GM04503 (cell line): ENCODE measurements around the gene B9D1.

Source experiments
- DNase-seq: peaks from one replicate; pipeline ENCODE4 v3.0.0-alpha.2; 2012; ENCODE audit warnings: low read depth

The B9D1 gene

DNA sequence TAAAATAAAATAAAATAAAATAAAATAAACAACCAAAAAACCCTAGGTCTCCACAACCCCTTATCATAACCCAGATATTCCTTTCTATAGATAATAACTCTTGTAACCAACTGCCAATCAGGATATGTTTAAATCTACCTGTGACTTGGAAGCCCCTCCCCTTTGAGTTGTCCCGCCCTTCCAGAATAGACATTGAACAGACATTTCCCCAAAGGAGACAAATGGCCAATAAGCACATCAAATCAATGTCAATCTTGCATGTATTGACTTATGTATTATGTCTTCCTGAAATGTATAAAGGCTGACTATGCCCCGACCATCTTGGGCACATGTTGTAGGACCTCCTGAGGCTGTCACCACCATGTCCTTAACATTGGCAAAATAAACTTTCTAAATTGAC, 14.3 kb upstream of the B9D1 start:
- DNase-seq: no peak

DNA sequence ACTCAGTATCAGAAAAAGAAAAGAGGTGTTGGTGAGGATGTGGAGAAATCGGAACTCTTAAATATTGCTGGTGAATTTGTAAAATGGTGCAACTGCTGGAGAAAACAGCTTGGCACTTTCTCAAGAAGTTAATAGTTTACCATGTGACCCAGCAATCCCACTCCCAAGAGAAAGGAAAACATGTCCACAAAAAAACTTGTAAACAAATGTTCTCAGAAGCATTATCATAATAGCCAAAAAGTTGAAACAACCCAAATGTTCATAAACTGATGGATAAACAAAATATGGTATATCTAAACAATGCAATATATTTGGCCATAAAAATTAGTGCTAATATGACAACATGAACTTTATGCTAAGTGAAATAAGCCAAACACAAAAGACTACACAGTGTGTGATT, 13.2 kb upstream of the B9D1 start:
- no peak for DNase-seq

DNA sequence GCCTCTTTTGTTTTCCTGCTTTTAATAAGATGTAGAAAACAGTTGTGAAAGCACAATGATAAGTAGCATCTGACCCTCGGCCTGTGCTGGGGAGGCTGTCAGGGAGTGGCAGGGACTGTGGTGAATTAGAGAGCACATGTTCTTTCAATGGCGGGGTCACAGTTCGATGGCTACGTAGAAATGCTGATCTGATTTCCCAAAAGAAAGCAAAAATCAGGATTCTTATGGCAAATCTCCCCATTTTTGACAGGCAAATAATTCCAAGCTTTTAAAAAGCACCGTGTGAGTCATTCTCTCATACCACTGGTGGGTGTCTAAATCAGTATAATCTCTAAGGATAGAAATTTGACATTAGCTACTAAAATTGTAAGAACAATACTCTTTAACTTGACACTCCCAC, 11.6 kb upstream of the B9D1 start:
- DNase-seq: no peak

DNA sequence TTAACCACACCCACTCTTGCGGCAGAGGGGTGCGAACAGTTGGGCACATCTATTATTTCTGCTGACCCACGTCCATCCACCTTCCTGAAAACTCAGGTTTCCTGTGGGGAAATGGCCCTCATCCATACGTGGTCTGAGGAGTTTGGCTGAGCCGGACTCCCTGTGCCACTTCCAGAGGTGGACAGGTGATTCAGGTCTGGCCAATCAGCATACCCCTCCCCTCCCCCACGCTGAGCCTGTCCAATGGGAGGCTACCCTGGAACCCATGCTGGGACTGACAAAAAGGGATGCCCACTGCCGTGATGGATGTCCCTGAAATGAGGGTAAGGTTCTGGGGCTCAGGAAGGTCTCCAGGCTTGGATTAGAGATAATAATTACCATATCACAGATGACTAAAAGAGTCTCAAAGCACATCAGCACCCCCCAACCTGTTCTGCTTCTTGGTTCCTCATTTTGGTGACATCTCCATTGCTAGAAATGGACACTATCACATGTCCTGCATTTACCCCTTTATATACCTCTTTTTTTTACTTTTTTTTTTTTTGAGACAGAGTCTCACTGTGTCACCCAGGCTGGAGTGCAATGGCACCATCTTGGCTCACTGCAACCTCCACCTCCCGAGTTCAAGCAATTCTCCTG, 10.5 kb upstream of the B9D1 start:
- no peak for DNase-seq

DNA sequence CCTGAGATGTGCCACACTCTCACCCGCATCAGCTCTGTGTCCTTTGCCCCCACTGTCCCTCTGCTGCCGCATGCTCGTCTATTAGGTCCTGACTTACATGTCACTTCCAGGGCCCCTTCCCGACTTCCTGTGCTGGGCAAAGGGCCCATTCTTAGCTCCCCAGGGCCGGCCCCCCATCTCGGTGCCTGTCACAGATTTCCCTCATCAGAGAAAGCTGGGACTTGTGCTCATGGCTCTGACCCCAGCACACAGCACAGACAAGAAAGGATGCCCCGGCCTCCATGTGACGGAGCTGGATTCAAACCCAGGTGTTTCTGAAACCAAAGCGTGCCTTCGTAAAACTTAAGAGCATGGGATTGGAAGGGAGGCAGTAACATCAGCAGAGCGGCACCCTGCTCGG, 9.9 kb upstream of the B9D1 start:
- DNase-seq: no peak

DNA sequence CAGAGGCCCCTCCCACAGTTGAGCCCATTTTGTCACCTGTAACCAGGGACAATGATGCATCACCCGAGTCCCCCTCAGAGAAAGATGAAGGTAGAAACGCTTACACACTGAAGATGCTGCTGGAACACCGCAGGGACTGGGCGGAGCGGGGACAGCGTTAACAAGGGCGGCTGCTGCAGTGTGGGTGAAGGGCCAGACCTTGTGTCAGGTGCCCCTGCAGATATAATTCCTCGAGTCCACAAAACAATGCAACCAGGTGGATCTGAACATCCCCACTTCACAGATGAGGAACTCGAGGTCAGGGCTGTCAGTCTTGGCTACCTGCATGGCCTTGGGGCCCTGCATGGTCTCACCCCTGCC, 9.5 kb upstream of the B9D1 start:
- DNase-seq: no peak

DNA sequence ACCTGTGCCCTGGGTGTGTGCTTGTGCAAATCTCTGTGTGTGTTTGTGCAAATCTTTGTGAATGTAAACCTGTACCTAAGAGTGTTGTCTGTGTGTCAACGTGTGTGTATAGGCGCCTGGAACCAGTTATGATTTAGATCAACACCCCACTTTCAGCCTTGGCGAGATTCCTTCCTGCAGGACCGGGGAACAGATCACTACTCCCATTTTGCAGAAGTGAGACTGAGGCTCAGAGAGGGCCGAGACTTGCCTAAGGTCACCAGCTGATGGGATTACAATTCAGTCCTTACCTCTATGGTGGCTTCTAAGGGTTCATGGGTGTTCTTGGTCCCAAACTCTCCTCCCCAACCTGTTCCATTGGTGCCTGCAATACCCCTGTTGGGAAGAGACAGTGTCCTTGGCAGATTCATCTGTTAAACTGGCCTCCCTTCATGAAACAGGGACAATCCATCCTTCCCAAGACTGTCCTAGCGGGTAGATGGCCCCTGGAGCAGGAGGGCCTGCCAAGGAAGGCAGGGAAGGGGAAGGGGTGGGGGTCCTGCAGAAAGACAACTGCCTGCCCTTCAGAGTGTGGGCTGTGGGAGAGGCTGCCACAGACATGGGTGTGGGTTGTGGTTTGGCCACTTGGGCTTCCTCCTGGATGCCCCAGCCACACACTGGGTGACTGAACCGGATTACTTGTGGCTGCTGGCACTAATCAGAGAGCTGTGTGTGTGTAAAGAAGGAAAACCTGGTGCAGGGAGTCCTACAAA, 8.9 kb upstream of the B9D1 start:
- no peak for DNase-seq

DNA sequence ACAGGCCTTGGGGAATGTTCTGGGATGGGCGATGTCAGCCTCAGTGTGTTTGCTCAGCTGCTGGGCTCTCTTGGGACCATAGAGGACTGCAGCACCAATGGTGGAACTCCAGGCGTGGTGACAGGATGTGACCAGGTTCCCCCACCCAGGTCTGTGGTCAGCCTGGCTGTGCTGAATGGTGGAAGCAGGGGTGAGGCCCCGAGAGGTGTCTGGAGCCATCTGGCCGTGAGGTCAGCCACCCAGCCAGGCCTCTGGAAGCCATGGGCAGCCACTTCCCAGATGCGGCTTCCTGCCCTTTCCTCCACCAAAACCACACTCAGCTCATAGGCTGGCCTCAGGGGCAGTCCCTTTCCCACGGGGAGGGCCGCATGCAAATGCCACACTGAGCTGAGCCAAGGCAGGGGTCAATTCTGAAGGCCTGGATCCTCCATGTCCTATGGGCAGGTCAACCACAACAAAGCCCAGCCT, 8.0 kb upstream of the B9D1 start:
- DNase-seq: no peak

DNA sequence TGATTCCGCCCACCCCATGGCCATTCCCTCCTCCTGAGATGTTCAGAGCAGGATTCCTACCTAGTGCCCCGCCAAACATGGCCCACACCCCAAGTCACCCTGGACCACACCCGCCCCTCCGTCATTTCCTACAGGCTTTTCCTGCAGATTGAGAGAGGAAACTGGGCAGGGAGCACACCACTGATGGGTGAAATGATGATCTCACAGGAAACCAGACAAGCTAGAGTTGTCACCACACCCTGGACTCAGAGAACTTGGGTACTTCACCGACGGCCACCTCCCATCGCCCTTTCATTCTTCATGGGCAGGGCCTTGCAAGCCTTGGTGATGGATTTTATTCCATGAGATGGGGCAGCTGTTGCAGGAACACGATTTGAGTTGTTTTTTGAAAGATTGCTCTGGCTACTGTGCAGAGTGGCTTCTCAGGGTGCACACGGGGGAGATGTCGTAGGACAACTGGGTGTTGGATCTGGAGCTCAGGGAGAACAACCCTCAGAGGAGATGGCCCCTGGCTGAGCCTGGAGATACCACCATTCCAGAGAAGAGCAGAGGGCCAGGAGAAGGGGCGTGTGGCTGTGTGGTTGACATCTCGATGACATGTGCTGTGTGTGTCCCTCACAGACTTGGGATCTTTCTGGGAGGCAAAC, 7.4 kb upstream of the B9D1 start:
- no peak for DNase-seq

DNA sequence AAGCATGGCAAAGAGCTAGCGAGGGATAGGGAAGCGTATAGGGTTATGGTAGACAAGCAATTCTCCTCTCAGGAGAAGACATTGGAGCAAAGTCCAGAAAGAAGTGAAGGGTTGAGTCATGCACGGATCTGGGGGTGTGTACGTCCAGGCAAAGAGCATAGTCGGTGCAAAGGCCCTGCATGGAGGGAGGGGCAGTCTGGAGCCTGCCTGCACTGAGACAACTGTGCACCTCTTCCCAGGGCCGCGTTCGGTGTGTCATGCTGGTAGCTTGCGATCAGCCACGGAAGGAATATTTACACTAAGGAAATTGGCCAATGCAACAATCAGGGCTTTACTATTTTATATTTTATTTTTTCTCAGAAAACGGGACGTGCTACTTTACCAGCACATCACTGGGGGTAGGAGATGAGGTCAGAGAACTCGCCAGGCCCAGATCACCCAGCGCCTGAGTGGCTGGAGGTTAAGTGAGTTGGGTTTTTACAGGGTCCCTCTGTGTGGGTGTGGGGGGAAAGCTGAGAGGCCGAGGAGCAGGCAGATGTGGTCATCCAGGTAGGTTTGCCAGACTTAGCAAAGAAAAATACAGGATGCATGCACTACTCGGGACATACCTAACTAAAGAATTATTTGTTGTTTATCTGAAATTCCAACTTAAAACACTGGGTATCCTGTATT, 6.7 kb upstream of the B9D1 start:
- DNase-seq: no peak

DNA sequence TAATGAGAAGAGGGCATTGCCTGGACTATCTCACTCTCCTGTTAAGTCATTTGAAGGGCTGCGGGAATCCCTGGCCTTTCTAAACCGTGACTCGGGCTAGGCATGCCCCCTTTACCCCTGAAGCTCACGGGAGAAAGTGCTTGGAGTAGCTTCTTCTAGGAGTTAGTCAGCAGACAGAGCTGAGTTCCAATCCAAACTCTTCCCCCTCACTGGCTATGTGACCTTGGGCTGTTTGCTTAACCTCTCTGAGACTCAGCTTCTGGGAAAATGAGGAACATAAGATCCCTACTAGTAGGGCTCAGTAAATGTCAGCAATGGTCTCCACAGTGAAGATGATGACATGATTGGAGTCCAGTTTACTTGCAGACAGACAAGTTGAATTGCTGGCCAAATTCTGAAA, 5.7 kb upstream of the B9D1 start:
- DNase-seq: no peak

DNA sequence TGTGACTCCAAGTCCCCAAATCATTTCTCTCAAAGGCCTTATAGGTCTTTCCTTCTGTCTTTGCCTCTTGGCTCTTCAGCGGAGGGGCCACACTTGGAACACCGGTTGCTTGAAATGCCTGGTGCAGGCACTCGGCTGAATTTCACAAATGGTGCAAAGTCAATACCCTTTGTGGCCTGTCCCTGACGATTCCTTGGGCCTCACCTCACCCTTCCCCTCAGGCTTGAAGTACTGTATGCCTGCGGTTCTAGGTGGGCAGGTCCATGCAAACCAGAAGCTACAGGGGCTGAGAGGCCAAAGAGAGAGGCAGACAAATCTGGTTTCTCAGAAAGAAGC, 4.1 kb upstream of the B9D1 start:
- no peak for DNase-seq

DNA sequence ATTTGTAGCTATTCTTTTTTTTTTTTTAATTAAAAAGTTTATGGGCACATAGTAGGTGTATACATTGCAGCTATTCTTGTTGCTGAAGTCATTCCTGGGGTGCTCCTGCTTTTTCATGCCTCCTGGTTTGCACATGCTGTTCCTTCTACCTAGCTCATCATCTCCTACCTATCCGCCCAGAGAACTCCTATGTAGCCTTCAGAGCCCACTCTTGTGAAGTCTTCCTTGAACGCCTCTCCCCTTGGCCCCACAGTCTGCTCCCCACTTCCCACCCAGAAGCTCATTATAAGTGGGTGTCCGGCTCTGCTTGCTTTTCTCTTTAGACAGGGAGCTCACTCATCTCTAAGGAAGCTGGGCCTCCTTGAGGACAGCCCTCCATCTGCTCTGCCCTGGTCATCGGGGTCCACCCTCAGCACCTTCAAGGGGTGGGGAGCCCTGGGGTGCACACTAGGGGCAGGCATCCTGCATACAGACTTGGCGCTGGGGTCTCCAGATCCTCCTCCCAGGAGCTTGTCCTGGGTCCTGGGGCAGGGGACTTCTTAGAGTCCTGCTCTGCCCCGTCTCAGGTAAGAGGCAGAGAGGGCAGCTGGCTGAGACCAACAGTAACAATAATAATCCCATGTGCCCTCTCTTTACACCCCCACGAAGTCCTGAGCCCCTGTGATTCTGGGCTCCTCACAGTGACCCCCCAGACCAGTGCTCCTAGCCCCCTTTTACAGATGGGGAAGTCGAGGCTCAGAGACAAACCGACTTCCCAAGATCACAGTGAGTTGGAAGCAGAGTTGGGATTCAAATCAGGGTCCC, 3.5 kb upstream of the B9D1 start:
- no peak for DNase-seq

DNA sequence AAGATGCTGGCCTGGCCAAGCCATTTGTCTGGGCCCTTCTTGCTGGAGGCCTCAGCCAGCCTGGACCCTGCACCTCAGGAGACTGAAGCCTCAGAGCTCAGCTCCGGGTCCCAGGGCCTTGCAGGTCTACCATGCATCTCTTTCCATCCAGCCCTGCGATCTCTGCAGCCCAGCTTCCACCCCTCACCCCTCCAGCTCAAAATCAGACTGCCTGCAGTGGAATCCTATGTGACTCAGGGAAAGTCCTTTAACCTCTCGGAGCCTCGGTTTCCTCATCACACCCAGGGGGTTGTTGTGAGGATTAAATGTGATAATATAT, 2.9 kb upstream of the B9D1 start:
- no peak for DNase-seq

DNA sequence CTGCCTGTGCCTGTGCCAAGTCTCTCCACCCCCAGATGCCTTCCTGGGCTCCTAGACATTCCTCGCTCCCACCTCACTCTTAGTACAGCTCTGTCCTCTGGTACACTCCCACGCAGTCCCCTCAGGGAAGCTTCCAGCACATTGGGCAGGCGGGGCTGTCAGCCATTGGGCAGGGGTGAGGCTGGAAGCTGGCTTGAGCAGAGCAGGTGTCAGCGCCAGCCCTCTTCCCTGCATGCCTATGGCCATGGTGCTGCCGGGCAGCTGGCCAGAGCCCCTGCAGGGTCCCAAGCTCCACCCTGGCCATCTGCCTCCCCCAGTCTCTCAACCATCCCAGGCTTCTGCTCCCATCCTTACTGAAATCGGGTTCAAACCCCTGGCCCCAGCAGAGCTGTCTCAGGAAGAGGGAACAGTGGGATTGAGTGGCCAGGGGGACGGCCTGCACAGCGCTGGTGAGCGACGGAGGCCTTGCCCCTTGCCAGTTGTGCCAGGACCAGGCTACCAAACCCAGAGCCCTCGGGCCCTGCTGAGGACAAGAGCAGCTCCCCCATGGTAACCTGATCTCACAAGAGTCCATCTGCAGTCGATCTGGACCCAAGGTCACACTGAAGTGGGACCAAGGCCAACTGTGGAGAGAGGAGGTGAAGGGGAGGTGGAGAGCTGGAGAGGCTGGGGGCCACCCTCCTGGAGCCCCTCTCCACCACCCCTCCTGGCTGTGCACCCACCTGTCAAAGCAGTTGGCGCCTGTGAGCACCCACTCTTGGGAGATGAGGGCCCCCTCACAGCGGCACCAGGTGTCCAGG, 2.4 kb upstream of the B9D1 start:
- DNase-seq: no peak

DNA sequence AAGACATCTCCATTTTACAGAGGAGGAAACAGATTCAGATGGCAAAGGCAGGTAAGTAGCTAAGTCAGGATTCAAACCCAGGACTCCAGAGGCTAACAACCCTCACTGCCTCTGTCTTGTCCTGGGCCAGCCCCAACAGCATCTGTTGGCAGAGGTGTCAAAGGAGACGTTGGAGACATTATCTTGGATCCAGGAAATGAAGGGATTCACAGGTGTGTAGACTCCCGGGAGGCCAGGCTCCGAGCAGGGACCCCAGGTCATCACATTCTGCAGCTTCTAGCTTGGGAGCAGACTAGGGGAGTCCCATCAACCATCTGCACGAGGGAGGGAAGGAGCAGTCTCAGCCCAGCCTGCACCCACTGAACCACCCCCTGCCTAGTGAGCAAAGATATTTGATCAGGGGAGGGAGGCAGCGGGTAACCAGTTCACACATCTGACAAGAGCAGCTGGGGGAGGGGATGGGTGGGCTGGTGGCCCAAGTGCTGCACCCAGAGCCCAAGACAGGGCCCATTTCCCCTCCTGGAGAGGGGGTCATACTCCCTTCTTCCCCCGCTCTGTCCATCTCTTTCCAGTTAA, 1.0 kb upstream of the B9D1 start:
- DNase-seq: no peak

DNA sequence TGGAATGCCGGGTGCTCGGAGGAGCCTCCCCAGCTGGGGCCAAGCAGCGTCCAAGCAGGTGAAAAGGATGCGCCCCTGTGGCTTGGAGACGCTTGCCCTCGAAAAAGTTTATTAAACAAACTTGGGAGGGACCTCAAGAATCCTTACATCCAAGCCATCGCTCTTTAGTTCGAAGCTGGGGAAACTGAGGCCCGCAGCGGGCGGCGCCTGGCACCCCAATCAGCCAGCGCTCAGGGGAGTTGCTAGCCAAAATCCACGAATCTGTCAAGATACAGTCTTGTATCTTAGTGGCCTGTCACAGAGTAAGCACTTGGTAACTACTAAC, 553 bp upstream of the B9D1 start:
- no peak for DNase-seq

DNA sequence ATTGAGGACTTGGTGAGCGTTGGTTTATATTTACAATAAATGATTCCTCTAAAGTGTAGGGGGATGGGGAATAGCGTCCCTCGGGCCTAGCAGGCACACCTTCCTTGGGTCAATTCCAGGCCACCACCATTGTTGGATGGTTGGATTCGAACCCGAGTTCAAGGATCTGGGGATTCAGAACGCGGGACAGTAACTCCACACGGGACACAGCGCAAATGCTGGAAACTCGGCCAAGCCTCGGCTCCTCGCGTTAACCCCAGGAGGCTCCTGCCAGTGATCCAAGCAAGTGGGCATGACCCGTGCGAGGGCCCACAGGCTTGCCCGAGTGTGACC, 613 bp downstream of the B9D1 start:
- no peak for DNase-seq

DNA sequence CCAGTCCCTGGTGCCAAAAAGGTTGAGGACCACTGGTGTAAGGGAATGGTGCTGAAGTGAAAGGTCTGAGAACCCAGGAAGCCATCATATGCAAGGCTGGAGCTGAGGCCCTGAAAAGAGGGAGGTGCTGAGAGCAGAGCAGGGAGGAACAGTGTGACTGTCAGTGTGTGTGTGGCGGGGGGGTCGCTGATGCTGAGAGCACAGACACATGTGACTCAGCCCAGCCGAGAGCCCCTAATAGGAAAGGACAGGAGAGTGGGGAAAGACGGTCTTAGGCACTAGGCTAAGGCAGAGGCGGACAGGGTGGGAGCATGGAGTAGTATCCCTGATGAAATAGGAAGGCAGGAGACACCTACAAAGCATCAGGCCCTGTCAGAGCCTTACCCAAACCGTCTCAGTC, 1.2 kb downstream of the B9D1 start:
- DNase-seq: no peak

DNA sequence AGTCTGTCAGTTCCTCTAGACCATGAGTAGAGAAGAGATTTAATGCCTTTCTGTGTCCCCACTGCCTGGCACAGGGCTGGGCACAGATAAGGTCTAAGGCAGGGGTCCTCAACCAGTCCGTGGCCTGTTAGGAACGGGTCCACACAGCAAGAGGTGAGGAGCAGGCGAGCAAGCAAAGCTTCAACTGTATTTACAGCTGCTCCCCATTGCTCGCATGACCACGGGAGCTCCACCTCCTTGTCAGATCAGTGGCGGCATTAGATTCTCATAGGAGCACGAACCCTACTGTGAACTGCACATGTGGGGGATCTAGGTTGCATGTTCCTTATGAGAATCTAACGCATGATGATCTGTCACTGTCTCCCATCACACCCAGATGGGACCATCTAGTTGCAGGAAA, 1.8 kb downstream of the B9D1 start:
- DNase-seq: no peak

DNA sequence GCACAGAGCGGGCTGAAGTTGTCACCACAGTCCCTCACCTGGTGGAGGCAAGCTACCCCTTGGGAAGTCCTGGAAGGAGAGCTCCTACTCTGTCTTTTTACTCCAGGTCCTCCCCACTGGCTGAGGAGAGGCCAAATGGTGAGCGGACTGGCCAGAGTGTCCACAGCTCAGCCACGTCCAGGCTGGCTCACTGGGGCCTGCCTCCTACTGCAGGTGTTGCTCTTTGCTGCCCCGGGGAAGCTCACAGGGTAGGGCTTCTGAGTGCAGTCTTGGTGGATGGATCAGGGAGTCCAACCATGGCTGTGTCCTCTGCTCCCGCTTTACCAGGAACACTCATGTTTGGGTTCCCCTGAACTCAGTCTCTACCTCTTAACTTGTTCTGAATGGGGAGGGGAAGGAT, 2.7 kb downstream of the B9D1 start:
- DNase-seq: no peak

DNA sequence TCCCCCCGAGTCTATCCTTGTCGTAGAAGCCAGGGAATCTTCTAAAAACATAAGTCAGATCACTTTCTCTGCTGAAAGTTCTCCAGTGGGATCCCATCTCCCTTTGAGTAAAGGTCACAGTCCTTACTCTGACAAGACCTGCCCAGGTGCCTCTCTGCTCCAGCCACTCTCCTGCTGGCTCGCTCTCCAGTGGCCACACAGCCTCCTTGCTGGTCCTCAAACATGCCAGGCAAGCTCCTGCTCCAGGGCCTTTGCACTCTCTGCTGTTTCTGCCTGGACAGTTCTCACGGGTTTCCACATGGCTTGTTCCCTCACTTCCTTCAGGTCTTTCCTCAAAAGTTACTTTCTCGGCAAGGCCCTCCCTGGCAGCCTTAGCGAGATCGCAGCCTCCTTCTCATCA, 3.4 kb downstream of the B9D1 start:
- DNase-seq: no peak
